Transverse colon (tissue), 4 donors: ENCODE results near the gene PTPRS. TPM values are rescaled to one million over a fixed set of nuclear protein-coding genes. Genes with fewer than 3 reads are reported as not detected.

Experiments
- DNase-seq: peaks from one replicate; pipeline ENCODE4 v3.0.0-alpha.2; 2019
- H3K27ac ChIP-seq, 4 donors: fragments of 200-600 bp; sonication (generic); 2 replicates each; pipeline ENCODE4 v1.5.1; 2016 to 2018; ENCODE audit warnings: inconsistent platforms in 4 of 4
- H3K27me3 ChIP-seq: fragments of 200-600 bp; sonication (generic); 2 replicates; pipeline ENCODE4 v1.5.1; 2017; ENCODE audit warnings: inconsistent platforms
- H3K36me3 ChIP-seq, 4 donors: fragments of 200-600 bp; sonication (generic); 2 replicates each; pipeline ENCODE4 v1.5.1; 2017 to 2019; ENCODE audit warnings: inconsistent platforms in 4 of 4
- H3K4me1 ChIP-seq, 4 donors: fragments of 200-600 bp; sonication (generic); 2 replicates each; pipeline ENCODE4 v1.5.1; 2017 to 2020; ENCODE audit warnings: inconsistent platforms in 4 of 4
- H3K4me3 ChIP-seq, 4 donors: fragments of 200-600 bp; sonication (generic); 1 replicate in 1 of 4; 2 replicates in 3 of 4; pipeline versions ENCODE4 v1.5.1 to v1.6.1; 2017 to 2019; ENCODE audit warnings: inconsistent platforms in 4 of 4
- H3K9me3 ChIP-seq, 2 donors: fragments of 200-600 bp; sonication (generic); 2 replicates each; pipeline ENCODE4 v1.5.1; 2017 to 2019; ENCODE audit warnings: inconsistent platforms in 2 of 2
- EP300 ChIP-seq: sonication (generic); formaldehyde crosslinking; IDR thresholded peaks from one replicate; pipeline ENCODE4 v1.6.1; 2017; ENCODE audit warnings: antibody characterized with exemption, low read depth
- POLR2A ChIP-seq: fragments of 450-650 bp; IDR thresholded peaks from one replicate; pipeline ENCODE4 v1.6.1; 2016; ENCODE audit warnings: antibody characterized with exemption, mild to moderate bottlenecking, moderate library complexity
- POLR2AphosphoS5 ChIP-seq, 3 donors: sonication (generic); formaldehyde crosslinking; IDR thresholded peaks; one replicate each; pipeline ENCODE4 v1.6.1; 2016; ENCODE audit warnings: antibody characterized with exemption in 3 of 3
- WGBS, 2 donors: methylation state at CpG; one replicate each; pipeline ENCODE4 v1.1.5; 2018; ENCODE audit warnings: low coverage in 1 of 2; 5-methylcytosine and 5-hydroxymethylcytosine counted together
- in situ Hi-C, 4 donors: fragments of 200-750 bp; cut with MboI; loops; one replicate each; pipeline versions ENCODE4 v1.15.0 to v1.15.1; 2017; ENCODE audit warnings: low sequenced_read_pairs in 3 of 4, low pct_ligation_motif_present in 1 of 4, low pct_unique_long_range_greater_than_20kb in 1 of 4
- intact Hi-C: fragments of 100-400 bp; cut with DNase I; formaldehyde crosslinking; loops from one replicate; pipeline ENCODE4 v1.15.1; 2023; ENCODE audit warnings: low total_unique reads
- total RNA-seq, 4 donors: library from RNA; depleted of rRNA; stranded (reverse); fragments of >200 nt; gene quantifications; one replicate each; pipeline ENCODE4 v1.1.0, GENCODE V29; 2016
- TF ChIP-seq, protein P1 (sequence below), 5 experiments: fragments of 200-600 bp in 3 of 5; fragments of 450-650 bp in 2 of 5; sonication (generic) in 3 of 5; IDR thresholded peaks; 1 replicate in 2 of 5; 2 replicates in 3 of 5; pipeline ENCODE4 v1.5.1; 2016 to 2017; ENCODE audit warnings: antibody characterized with exemption in 5 of 5, inconsistent platforms in 3 of 5, mild to moderate bottlenecking in 2 of 5, moderate library complexity in 1 of 5

PTPRS gene
- total RNA-seq, 4 donors from 2014 or later, result 38.3 to 91.5 (median 58.5) TPM

DNA sequence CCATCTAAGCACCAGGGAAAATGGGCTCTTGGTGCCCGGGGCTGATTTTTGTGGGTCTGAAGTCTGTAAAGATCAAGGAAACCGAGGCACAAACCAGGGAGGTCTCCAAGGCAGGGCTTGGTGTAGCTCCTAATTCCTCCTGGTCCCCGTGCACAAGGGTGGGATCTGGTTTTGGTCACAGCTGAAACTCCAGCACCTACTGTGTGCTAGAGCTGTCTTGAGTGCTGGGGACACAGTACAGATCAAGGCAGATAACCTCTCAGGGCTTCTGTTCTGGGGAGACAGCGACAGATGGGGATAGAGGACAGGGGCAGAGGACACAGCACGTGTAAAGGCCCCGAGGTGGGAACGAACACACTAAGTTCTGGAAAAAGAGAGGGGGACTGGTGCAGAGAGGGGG lies 37.4 kb downstream of the PTPRS start:
- no peaks in the 10 kb centered on the region for H3K36me3 ChIP-seq
- no peaks in the 10 kb centered on the region for H3K9me3 ChIP-seq
- in situ Hi-C loops, result no loop called here
- TF ChIP-seq POLR2AphosphoS5 (IDR thresholded peaks at IDR 0.05) (no peak), EP300 (no peak), POLR2A (no peak)
- TF ChIP-seq, protein P1, sequence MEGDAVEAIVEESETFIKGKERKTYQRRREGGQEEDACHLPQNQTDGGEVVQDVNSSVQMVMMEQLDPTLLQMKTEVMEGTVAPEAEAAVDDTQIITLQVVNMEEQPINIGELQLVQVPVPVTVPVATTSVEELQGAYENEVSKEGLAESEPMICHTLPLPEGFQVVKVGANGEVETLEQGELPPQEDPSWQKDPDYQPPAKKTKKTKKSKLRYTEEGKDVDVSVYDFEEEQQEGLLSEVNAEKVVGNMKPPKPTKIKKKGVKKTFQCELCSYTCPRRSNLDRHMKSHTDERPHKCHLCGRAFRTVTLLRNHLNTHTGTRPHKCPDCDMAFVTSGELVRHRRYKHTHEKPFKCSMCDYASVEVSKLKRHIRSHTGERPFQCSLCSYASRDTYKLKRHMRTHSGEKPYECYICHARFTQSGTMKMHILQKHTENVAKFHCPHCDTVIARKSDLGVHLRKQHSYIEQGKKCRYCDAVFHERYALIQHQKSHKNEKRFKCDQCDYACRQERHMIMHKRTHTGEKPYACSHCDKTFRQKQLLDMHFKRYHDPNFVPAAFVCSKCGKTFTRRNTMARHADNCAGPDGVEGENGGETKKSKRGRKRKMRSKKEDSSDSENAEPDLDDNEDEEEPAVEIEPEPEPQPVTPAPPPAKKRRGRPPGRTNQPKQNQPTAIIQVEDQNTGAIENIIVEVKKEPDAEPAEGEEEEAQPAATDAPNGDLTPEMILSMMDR (IDR thresholded peaks at IDR 0.05), result no peak
- H3K4me1 ChIP-seq, result peaks cover 0 to under 1% (median 0%) of the 10 kb centered on the region in 4 donors
- DNase-seq, result no peak
- no peak overlapping the region for H3K4me3 ChIP-seq
- intact Hi-C loops, result no loop called here
- H3K27ac ChIP-seq, result no peak overlapping the region
- no peaks in the 10 kb centered on the region for H3K27me3 ChIP-seq
- 79 to 87% methylated on average over 6 of the region's 7 CpGs for WGBS, 2 donors

DNA sequence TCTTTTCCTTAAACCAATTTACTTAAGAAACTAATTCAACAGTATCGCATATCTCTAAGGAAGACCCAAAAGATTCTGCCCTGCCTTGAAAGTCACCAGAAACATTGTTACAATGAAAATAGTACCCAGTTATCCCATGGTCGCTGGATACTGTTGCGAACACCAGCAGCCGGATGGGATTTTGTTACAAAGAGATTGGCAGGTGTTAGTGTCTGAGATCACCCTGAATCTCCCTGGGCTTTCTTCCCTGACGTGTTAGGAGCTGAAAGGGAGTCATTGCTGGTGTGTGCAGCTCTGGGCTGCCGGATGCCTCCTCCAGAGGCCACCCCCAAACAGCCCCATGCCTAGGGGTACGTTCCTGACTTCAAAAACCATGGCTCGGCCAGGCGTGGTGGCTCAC lies 38.2 kb downstream of the PTPRS start:
- Histone ChIP-seq H3K27me3 (no peaks in the 10 kb centered on the region), H3K4me3 (no peak overlapping the region), H3K9me3 (no peaks in the 10 kb centered on the region), H3K27ac (no peak overlapping the region), H3K4me1 (no peaks in the 10 kb centered on the region), H3K36me3 (no peaks in the 10 kb centered on the region)
- TF ChIP-seq, protein P1 (IDR thresholded peaks at IDR 0.05), result no peak
- TF ChIP-seq POLR2AphosphoS5 (IDR thresholded peaks at IDR 0.05), result no peak
- no peak for TF ChIP-seq EP300
- no peak for TF ChIP-seq POLR2A
- 40 to 78% methylated on average over 2 to 9 of the region's 9 CpGs for WGBS, 2 donors
- DNase-seq, result no peak
- in situ Hi-C loops (no loop called here), intact Hi-C loops (loop anchor here (1.0 kb wide), 1 partner anchor 40 kb away; no protein-coding TSS in a partner anchor)

GRCh38 chr19:5299137-5299536 lies 41.5 kb downstream of the PTPRS start:
- H3K4me1 ChIP-seq, result no peaks in the 10 kb centered on the region
- DNase-seq, result no peak
- no peak overlapping the region for H3K4me3 ChIP-seq
- no peaks in the 10 kb centered on the region for H3K27me3 ChIP-seq
- in situ Hi-C loops, result no loop called here
- WGBS, 2 donors, result 91% methylated on average over 2 of the region's 2 CpGs; no CpG with 5 or more reads in 1 of the 2 donors
- TF ChIP-seq POLR2AphosphoS5 (IDR thresholded peaks at IDR 0.05) (no peak), EP300 (no peak), POLR2A (no peak)
- TF ChIP-seq, protein P1 (IDR thresholded peaks at IDR 0.05), result no peak
- no peak overlapping the region for H3K27ac ChIP-seq
- no peaks in the 10 kb centered on the region for H3K36me3 ChIP-seq
- intact Hi-C loops, result no loop called here
- H3K9me3 ChIP-seq, result no peaks in the 10 kb centered on the region

DNA sequence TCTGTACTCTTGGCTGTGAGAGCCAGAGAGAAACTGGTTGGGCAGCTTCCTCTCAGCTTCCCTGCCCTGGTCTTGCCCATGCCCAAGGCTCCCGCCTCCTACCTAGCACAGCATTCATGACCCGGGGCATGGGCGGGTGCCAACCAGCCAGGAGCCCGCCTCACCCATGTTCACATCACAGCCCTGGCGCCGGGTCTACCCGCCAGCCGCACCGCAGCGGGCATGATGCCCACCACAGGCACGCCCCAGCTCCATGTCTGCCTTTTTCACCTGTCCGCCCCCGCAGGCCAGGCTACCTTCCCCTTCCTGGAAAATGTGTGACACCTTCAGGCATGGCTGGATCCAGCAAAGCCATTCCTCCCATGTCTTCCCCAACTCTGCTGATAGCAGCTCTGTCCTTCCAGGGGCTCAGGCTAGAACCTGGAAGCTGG lies 42.1 kb downstream of the PTPRS start:
- in situ Hi-C loops, result no loop called here
- 78% methylated on average over 13 of the region's 13 CpGs; no CpG with 5 or more reads in 1 of the 2 donors for WGBS, 2 donors
- DNase-seq, result no peak

More for the DNA sequence above, 42.1 kb downstream of the PTPRS start:
- no peak for TF ChIP-seq POLR2A
- no peak for TF ChIP-seq POLR2AphosphoS5 (IDR thresholded peaks at IDR 0.05)
- TF ChIP-seq EP300, result no peak
- TF ChIP-seq, protein P1 (IDR thresholded peaks at IDR 0.05), result no peak
- Histone ChIP-seq H3K4me1 (no peaks in the 10 kb centered on the region), H3K36me3 (no peaks in the 10 kb centered on the region), H3K27me3 (peaks cover 6% of the 10 kb centered on the region), H3K27ac (no peak overlapping the region), H3K9me3 (no peaks in the 10 kb centered on the region), H3K4me3 (no peak overlapping the region)
- intact Hi-C loops, result no loop called here
